ENCODE results near the gene CEP83. TPM values are rescaled to one million over a fixed set of nuclear protein-coding genes. Genes with fewer than 3 reads are reported as not detected.
"Not testable (repeated sequence)": the region's sequence is repeated elsewhere in the genome, so short reads cannot be mapped to it uniquely, and the experiment has no call there.

CEP83 gene
- total RNA-seq, 2 experiments from 2014 or later: 17.1 to 20.1 TPM

DNA sequence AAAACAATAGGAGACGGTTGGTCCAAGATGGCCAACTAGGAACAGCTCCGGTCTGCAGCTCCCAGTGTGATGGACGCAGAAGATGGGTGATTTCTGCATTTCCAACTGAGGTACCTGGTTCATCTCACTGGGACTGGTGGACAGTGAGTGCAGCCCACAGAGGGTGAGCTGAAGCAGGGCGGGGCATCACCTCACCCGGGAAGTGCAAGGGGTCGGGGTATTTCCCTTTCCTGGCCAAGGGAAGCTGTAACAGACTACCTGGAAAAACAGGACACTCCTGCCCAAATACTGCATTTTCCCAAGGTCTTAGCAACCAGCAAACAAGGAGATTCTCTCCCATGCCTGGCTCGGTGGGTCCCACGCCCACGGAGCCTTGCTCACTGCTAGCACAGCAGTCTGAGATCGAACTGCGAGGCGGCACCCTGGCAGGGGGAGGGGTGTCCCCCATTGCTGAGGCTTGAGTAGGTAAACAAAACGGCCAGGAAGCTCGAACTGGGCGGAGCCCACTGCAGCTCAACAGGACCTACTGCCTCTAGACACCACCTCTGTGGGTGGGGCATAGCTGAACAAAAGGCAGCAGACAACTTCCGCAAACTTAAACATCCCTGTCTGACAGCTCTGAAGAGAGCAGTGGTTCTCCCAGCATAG, 70.1 kb downstream of the CEP83 start:
- Mint-ChIP-seq H3K9me3 (ENCODE audit: low read depth) (peaks cover 20% of the 10 kb centered on the region), H3K36me3 (peaks cover 51% of the 10 kb centered on the region)
- H3K4me1 Mint-ChIP-seq, ATAC-seq, DNase-seq, CTCF ChIA-PET, H3K27ac Mint-ChIP-seq, H3K4me3 Mint-ChIP-seq, H3K27me3 Mint-ChIP-seq: not testable (repeated sequence)

DNA sequence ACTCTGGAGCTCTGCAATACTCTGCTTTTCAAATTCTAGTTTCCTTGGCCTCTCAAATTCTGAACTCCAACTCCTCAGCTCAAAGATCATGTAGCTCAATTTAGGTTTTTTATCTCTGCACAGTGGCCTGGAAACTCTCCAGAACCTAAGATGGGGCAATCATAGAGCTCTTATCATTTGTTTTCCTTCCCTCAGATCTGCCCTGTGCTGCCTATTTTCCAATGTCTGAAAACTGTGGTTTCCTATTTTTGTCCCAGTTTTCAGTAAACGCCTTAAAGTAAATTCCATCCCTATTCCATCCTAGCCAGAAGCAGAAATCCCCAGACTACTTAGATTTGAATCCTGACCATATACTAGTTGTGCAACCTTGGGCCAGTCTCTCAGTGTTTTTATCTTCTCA, 73.2 kb downstream of the CEP83 start:
- Mint-ChIP-seq H3K27me3 (no peaks in the 10 kb centered on the region), H3K4me3 (no peak overlapping the region), H3K36me3 (peaks cover 59% of the 10 kb centered on the region), H3K9me3 (ENCODE audit: low read depth) (peaks cover 27% of the 10 kb centered on the region), H3K4me1 (peaks cover 4% of the 10 kb centered on the region), H3K27ac (no peak overlapping the region)
- DNase-seq (no peak), ATAC-seq (no peak)
- CTCF ChIA-PET: interaction anchor here (1.1 kb wide), 1 partner anchor 40 kb away, joined by 3 read pairs; no protein-coding TSS in a partner anchor

DNA sequence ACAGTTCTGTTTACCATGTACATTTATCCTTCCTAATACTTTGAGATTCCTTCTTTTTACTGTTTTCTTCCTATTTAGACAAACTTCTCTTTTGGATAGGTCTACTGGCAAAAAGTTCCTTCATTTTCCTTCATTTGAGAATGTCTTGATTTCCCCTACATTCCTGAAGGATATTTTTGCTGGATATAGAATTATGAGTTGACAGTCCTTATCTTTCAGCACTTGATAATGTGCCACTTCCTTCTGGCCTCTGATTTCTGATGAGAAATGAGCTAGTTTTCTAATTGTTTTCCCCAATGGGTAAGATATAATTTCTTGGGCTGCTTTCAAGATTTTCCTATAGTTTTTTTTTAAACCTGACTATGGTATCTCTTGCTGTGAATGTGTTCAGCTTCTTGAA, 75.6 kb downstream of the CEP83 start:
- no peak for ATAC-seq
- Mint-ChIP-seq H3K27me3 (no peaks in the 10 kb centered on the region), H3K27ac (no peak overlapping the region), H3K36me3 (peaks cover 65% of the 10 kb centered on the region), H3K9me3 (ENCODE audit: low read depth) (peaks cover 24% of the 10 kb centered on the region), H3K4me3 (no peak overlapping the region), H3K4me1 (peaks cover 24% of the 10 kb centered on the region)
- DNase-seq: no peak
- CTCF ChIA-PET: no interaction called here

DNA sequence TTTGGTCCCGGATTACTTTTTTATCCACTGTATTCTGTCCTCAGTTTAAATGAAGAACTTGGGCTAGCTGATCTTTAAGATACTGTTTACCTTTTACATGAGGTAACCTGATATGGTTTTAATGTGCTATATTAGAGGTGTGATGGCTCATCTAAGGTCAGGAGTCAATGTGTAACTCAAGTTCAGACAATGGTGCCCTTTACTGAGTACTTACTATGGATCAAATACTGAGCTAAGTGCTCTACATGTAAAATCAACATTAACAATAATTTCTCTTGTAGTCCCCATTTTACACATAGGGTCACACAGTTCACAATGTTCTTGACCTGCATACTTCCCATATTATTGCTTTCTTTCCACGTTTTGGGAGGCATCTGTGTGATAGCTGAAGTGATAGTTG, 79.2 kb downstream of the CEP83 start:
- Mint-ChIP-seq H3K4me1 (peaks cover 26% of the 10 kb centered on the region), H3K4me3 (no peak overlapping the region), H3K9me3 (ENCODE audit: low read depth) (peaks cover 18% of the 10 kb centered on the region), H3K36me3 (peaks cover 66% of the 10 kb centered on the region), H3K27ac (no peak overlapping the region), H3K27me3 (no peaks in the 10 kb centered on the region)
- CTCF ChIA-PET: interaction anchor here (0.7 kb wide), 1 partner anchor 242 kb away, joined by 3 read pairs; no protein-coding TSS in a partner anchor
- DNase-seq (no peak), ATAC-seq (no peak)

DNA sequence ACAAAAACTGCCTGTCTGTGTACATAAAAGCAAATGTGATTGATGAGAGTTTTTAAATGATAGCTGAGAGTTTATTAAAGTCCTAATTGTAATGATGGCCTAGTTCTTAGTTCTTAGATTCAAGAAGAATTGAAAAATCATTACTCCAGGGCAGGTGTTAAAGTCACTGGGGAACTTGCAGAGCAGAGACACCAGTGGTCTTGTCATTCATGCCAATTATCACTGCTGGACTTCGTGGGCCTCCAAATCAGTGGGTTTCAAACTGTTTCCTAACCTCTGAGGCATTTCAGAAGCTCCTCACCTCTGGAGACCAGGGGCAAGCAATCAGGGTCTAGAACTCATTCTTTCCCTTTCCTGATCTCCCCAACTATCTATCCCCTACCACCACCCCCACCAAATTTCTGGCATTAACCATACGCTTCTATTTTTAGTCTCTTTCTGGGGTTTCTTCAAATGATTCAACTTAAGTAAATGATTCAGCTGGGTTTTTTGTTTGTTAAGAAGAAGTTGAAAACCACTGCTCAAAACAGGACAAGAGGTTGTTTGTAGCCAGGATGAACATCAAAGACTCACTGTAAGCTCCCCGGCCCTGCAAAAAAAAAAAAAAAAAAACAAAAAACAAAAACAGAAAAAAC, 80.1 kb downstream of the CEP83 start:
- ATAC-seq (peak; percentile 68), DNase-seq (peak; percentile 40)
- CTCF ChIA-PET: interaction anchor here (0.6 to 1.5 kb wide), 5 partner anchors 27 to 647 kb away, joined by 3 to 4 read pairs (median 3); no protein-coding TSS in a partner anchor
- Mint-ChIP-seq H3K9me3 (ENCODE audit: low read depth) (peaks cover 11% of the 10 kb centered on the region), H3K4me3 (no peak overlapping the region), H3K27me3 (no peaks in the 10 kb centered on the region), H3K4me1 (peaks cover 26% of the 10 kb centered on the region), H3K36me3 (peaks cover 64% of the 10 kb centered on the region), H3K27ac (peak overlapping the region; percentile 11)

DNA sequence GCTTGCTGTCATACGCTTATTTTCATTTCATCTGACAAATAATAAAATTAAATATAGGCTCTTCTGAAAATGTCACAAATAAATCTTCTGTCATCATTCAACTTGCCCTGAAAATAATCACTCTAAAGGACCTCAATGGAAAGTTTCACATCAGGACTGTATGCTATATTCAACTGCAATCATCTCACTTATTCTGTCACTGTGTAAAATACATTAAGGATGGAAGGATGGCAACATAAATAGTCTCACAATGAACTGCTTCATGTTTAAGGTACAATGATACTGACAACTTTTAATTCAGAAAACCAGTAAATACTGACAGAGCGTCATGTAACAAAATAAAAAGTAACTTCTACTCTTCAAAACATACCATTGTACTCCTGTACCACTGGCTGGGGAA, 82.1 kb downstream of the CEP83 start:
- DNase-seq: no peak
- H3K4me1 Mint-ChIP-seq: peaks cover 32% of the 10 kb centered on the region
- H3K9me3 Mint-ChIP-seq (ENCODE audit: low read depth): peaks cover 2% of the 10 kb centered on the region
- H3K36me3 Mint-ChIP-seq: peaks cover 55% of the 10 kb centered on the region
- CTCF ChIA-PET: no interaction called here
- H3K4me3 Mint-ChIP-seq: no peak overlapping the region
- no peak overlapping the region for H3K27ac Mint-ChIP-seq
- H3K27me3 Mint-ChIP-seq: no peaks in the 10 kb centered on the region
- no peak for ATAC-seq

DNA sequence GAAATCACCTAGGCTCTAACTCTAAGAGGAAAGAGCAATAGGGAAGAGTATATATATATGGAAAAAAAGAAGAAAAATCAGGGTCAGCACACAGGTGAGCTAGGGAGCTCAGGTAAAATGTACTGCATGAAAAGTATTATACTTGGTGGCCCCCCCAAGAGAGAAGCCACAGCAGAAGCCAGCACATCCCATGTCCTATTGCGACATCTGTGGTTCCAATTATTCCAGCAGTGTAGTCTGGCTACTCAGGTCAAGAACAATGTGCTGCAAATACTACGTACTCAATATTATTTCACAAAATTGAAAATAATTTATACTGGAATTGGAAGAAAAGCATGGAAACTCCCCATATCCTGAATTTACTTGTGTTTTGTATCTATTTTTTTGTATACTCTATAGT, 85.5 kb downstream of the CEP83 start:
- no peak overlapping the region for H3K4me3 Mint-ChIP-seq
- peaks cover 2% of the 10 kb centered on the region for H3K9me3 Mint-ChIP-seq (ENCODE audit: low read depth)
- peaks cover 46% of the 10 kb centered on the region for H3K36me3 Mint-ChIP-seq

DNA sequence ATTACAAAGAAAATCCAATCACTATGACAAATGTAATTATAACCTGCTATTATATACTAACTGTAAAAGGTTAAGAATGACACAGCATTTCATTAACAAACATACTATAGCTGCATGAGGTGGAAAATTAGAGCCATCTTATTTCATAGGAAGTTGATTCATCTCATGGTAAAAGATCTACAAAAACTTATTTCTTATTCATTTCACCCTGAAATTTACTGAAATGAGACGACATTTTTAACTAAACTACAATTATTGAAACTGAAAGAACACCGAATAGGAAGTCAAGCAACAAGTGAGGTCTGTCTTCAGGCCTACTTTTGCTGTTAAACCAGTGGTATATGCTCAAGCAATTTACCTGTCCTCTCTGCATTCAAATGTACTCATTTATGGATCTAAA, 87.2 kb downstream of the CEP83 start:
- CTCF ChIA-PET: no interaction called here
- H3K27ac Mint-ChIP-seq: peak overlapping the region; percentile 85
- DNase-seq (no peak), ATAC-seq (peak; percentile 78)
- peaks cover 42% of the 10 kb centered on the region for H3K36me3 Mint-ChIP-seq
- peaks cover 10% of the 10 kb centered on the region for H3K4me1 Mint-ChIP-seq
- H3K9me3 Mint-ChIP-seq (ENCODE audit: low read depth): no peaks in the 10 kb centered on the region
- no peaks in the 10 kb centered on the region for H3K27me3 Mint-ChIP-seq
- H3K4me3 Mint-ChIP-seq: peak overlapping the region; percentile 47

More for the DNA sequence above, 85.5 kb downstream of the CEP83 start:
- peaks cover 10% of the 10 kb centered on the region for H3K4me1 Mint-ChIP-seq
- no peaks in the 10 kb centered on the region for H3K27me3 Mint-ChIP-seq
- no peak for DNase-seq
- no peak overlapping the region for H3K27ac Mint-ChIP-seq
- CTCF ChIA-PET: no interaction called here
- no peak for ATAC-seq

DNA sequence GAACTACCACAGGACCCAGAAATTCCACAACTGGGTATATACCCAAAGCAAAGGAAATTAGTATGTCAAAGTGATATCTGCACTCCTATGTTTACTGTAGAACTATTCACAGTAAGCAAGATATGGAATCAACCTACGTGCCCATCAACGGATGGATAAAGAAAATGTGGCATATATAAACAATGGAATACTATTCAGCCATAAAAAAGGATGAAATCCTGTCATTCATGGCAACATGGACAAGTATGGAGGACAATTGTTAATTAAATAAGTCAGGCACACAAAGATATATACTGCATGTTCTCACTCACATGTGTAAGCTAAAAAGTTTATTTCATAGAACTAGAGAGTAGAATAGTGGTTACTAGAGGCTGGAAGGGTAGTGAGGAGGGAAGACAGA, 97.0 kb downstream of the CEP83 start:
- no peak for ATAC-seq
- peaks cover 78% of the 10 kb centered on the region for H3K36me3 Mint-ChIP-seq
- no peak overlapping the region for H3K4me3 Mint-ChIP-seq
- H3K9me3 Mint-ChIP-seq (ENCODE audit: low read depth): peaks cover 22% of the 10 kb centered on the region
- H3K4me1 Mint-ChIP-seq: peaks cover under 1% of the 10 kb centered on the region
- no peaks in the 10 kb centered on the region for H3K27me3 Mint-ChIP-seq
- CTCF ChIA-PET: no interaction called here
- no peak for DNase-seq
- no peak overlapping the region for H3K27ac Mint-ChIP-seq

DNA sequence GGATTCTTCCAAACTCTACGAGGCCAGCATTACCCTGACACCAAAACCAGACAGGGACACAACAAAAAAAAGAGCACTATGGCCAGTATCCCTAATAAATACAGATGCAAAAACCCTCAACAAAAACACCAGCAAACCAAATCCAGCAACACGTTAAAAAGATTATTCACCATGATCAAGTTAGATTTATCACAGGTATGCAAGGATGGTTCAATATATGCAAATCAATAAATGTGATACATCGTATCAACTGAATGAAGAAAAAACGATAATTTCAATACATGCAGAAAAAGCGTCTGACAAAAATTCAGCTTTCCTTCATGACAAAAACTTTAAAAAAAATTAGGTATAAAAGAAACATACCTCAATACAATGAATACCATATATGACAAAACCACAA, 99.9 kb downstream of the CEP83 start:
- Mint-ChIP-seq H3K27me3 (no peaks in the 10 kb centered on the region), H3K4me1 (no peaks in the 10 kb centered on the region), H3K4me3 (no peak overlapping the region), H3K36me3 (peaks cover 78% of the 10 kb centered on the region), H3K9me3 (ENCODE audit: low read depth) (peaks cover 21% of the 10 kb centered on the region), H3K27ac (no peak overlapping the region)
- CTCF ChIA-PET: no interaction called here
- ATAC-seq: no peak
- DNase-seq: no peak

DNA sequence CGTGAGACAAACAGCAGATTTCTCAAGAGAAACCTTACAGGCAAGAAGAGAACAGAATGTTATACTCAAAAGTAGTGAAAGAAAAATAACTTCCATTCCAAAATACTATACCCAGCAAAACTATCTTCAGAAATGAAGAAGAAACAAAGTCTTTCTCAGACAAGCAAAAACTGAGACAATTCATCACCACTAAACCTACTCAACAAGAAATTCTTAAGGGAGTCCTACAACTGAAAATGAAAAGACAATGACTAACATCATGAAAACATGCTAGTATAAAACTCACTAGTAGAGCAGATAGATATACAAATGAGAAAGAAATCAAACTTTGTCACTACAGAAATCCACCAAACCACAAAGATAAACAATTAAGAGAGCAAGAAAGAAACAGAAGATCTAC, 106.5 kb downstream of the CEP83 start:
- ATAC-seq: no peak
- H3K36me3 Mint-ChIP-seq: peaks cover 85% of the 10 kb centered on the region
- H3K27me3 Mint-ChIP-seq: no peaks in the 10 kb centered on the region
- no peaks in the 10 kb centered on the region for H3K4me1 Mint-ChIP-seq
- CTCF ChIA-PET: no interaction called here
- peaks cover 35% of the 10 kb centered on the region for H3K9me3 Mint-ChIP-seq (ENCODE audit: low read depth)
- DNase-seq: no peak
- H3K4me3 Mint-ChIP-seq: no peak overlapping the region
- no peak overlapping the region for H3K27ac Mint-ChIP-seq

DNA sequence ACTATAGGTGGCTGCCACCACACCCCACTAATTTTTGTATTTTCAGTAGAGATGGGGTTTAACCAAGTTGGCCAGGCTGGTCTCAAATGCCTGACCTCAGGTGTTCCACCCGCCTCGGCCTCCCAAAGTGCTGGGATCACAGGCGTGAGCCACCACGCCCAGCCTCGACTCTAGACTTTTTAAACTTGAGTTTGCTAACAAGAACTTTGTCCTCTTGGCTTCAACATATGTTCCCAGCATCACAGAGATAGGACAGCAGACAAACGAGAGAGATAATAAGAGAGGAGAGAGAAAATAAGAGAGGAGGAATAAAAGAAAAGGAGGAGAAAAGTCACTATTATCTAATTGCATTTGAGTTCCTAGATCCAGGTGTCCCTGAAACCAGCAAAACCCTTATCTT, 119.1 kb downstream of the CEP83 start:
- peaks cover 47% of the 10 kb centered on the region for H3K36me3 Mint-ChIP-seq
- no peak for ATAC-seq
- H3K27me3 Mint-ChIP-seq: no peaks in the 10 kb centered on the region

DNA sequence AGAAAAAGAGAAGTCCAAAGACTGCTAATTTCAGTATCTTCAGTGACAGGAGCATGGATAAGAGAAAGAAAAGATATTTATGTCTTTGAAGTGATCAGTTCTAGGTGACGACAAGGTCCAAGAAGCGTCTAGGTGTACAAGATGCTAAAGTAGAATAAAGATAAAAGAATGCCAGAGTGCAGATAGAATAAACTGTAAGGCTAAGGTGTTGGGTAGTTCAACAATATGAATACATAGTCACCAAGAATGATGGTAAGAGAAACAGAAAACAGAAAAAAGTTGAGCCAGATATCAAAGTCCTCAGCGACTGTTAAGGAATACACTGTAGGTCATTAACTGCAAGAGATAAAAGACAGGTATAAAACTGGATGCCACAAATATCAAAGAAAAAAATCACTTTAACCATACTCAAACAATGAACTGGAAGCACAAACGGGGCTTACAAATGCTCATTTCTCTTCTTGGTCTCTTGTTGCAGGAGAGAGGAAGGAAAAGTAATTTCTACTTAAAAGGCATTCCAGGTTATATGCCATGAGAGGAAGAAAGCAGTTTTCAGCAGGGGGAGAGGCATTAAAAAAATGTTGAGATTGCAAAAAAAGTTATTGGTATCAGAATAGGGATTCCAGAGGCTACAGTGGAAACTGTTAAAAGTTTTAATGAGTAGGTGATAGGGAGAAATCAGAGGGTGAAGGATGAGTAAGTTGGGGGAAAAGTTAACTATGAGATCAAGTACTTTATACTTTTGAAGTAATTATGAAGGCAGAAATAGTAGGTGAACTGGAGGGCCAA, 121.5 kb downstream of the CEP83 start:
- Mint-ChIP-seq H3K27ac (no peak overlapping the region), H3K4me1 (no peaks in the 10 kb centered on the region), H3K36me3 (peaks cover 46% of the 10 kb centered on the region), H3K4me3 (no peak overlapping the region), H3K27me3 (no peaks in the 10 kb centered on the region), H3K9me3 (ENCODE audit: low read depth) (peaks cover 5% of the 10 kb centered on the region)
- CTCF ChIA-PET: interaction anchor here (0.7 kb wide), 1 partner anchor 213 kb away, joined by 3 read pairs; no protein-coding TSS in a partner anchor
- no peak for DNase-seq
- ATAC-seq: no peak

More for the DNA sequence above, 119.1 kb downstream of the CEP83 start:
- CTCF ChIA-PET: interaction anchor here (0.7 kb wide), 1 partner anchor 601 kb away, joined by 3 read pairs; no protein-coding TSS in a partner anchor
- Mint-ChIP-seq H3K9me3 (ENCODE audit: low read depth) (peaks cover 6% of the 10 kb centered on the region), H3K4me1 (no peaks in the 10 kb centered on the region), H3K27ac (no peak overlapping the region), H3K4me3 (no peak overlapping the region)
- DNase-seq: no peak

All from activated CD8-positive, alpha-beta memory T cell treated with anti-CD3 and anti-CD28 coated beads, Interleukin-2, amount 10 ng/mL, durations not matched to agents 7 days and 5 days (primary cell).